HG03469 (cell line): ENCODE data around the gene PFN3.

Source experiments
- ATAC-seq: cut with Tn5 transposase; IDR thresholded peaks from one replicate; pipeline ENCODE4 v1.9.1; 2021; ENCODE audit warnings: mild to moderate bottlenecking, moderate library complexity, moderate number of reproducible peaks; ENCODE audit not compliant: unreplicated experiment

PFN3 gene

GRCh38 chr5:177399997-177400868 lies at the start of gene PFN3:
PFN3 (minus strand) TSS chr5:177400661; CDS start chr5:177400576, 85 bp downstream.
- ATAC-seq = no peak

- ATAC-seq = no peak
Observed at GRCh38 chr5:177449140-177450061, 48.9 kb upstream of the PFN3 start.

- ATAC-seq = no peak
Observed at GRCh38 chr5:177448244-177448950, 47.9 kb upstream of the PFN3 start.

- no peak for ATAC-seq
Observed at GRCh38 chr5:177447611-177448243, 47.3 kb upstream of the PFN3 start.

GRCh38 chr5:177447066-177447610 lies 46.7 kb upstream of the PFN3 start:
- peak; percentile 15 for ATAC-seq

- ATAC-seq = peak; percentile 31
Observed at GRCh38 chr5:177446200-177447065, 46.0 kb upstream of the PFN3 start, which contains the start of gene PRR7. PRR7 (plus strand) TSS chr5:177446814; CDS start chr5:177455068, 8,254 bp downstream.

GRCh38 chr5:177445917-177446199 lies 45.4 kb upstream of the PFN3 start:
- no peak for ATAC-seq

GRCh38 chr5:177445052-177445916 lies 44.8 kb upstream of the PFN3 start:
- no peak for ATAC-seq

GRCh38 chr5:177444106-177445051 lies 43.9 kb upstream of the PFN3 start:
- no peak for ATAC-seq

- ATAC-seq = no peak
Observed at GRCh38 chr5:177443144-177443983, 42.9 kb upstream of the PFN3 start.

GRCh38 chr5:177442066-177442826 lies 41.8 kb upstream of the PFN3 start:
- no peak for ATAC-seq

- no peak for ATAC-seq
Observed at GRCh38 chr5:177440990-177441780, 40.7 kb upstream of the PFN3 start.

- no peak for ATAC-seq
Observed at GRCh38 chr5:177440211-177440989, 39.9 kb upstream of the PFN3 start.

- ATAC-seq = no peak
Observed at GRCh38 chr5:177439518-177440053, 39.1 kb upstream of the PFN3 start.
